Hematopoietic multipotent progenitor cell (in vitro differentiated cells): ENCODE data around the gene FLNC. TPM values are rescaled to one million over a fixed set of nuclear protein-coding genes. Genes with fewer than 3 reads are reported as not detected.
A peak's percentile ranks its signal among the peaks of the same experiment; 100 is the strongest.

Source experiments
- DNase-seq, 3 donors: peaks; one replicate each; pipeline ENCODE4 v3.0.0-alpha.2; 2011 to 2015; ENCODE audit warnings: low read depth in 2 of 3, low spot score in 2 of 3
- total RNA-seq: library from RNA; depleted of rRNA; stranded (reverse); fragments of >200 nt; gene quantifications from one replicate; pipeline ENCODE4 v1.2.3, GENCODE V29; 2012

FLNC gene
- total RNA-seq, 1 donor, result 0.27 TPM

DNA sequence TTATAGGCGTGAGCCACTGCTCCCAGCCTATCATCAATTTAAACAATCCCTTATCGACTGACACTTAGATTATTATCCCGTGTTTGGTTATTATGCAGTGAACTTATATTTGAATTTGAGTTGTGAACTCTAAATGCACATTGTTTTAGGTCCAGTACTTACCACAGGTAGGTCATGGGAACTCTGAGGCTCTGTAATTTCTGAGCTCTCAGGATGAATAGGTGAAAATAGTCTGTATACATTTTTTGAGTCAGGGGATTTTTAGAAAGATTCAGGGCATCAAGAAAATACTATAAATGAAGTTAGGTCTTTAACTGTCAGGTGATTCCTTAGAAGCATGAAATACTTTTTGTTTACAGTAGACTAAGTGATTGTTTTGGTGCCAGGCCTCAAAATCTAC is 29.6 kb upstream of the FLNC start:
- no peak for DNase-seq

DNA sequence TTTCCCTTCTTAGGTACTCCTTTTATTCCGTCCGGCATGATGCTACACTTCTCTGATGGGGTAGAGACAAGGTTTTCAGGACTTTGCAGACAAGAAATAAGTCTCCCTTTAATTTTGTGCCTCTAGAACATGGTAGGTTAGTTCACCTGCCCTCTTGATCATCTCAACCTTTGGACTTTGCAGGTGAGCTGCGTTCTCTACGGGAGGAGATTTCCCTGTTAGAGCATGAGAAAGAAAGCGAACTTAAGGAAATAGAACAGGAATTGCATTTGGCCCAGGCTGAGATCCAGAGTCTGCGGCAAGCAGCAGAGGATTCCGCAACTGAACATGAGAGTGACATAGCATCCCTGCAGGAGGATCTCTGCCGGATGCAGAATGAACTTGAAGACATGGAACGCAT is 29.2 kb upstream of the FLNC start:
- no peak for DNase-seq

DNA sequence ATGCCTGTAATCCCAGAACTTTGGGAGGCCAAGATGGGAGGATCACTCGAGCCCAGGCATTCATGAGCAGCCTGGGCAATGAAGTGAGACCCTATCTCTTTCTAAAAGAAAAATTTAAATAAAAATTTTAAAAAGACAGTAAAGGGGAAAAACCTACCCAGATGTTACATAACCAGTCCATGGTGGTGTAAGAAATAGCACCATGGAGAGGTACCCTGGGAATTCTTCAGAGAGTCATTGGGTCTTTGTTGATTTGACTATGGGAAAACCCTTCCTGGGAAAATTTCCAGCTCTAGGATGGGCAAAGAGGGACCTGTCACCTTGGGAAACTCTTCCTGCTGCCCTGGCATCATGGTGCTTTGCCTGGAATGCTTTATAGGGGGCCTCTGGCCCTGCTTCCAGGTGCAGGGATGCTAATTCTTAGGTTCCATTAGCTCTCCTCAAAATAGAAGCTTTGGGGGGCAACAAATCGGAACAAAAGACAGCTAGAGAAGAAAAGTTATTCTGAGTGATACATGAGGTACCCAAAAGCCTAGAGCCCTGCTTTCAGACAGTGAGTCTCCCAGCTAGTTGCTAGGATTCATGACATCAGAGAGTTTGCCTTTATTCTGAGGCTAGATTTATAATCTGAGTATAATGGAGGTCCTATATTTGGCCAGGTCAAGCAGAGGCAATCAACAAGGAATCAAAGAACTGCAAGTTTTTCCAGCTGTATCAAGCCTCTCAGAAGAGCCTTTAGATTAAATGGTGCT is 28.4 kb upstream of the FLNC start:
- no peak for DNase-seq

DNA sequence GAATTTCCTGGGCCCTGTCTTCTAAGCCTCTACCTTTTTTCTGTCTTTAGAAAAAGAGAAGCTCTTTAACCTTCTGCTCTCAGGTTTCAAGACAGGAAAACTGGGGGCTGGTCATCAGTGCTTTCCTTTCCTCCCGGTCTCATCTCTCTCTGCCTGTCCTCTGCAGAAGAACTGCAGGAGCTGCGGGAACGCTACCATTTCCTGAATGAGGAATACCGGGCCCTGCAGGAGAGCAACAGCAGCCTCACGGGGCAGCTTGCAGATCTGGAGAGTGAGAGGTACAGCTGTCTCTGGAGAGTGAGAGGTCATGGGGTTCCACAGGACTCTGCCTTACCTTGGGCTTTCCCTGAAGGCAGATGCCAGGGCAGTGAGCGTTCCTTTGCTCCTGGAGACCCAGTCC is 25.7 kb upstream of the FLNC start:
- DNase-seq, result no peak

DNA sequence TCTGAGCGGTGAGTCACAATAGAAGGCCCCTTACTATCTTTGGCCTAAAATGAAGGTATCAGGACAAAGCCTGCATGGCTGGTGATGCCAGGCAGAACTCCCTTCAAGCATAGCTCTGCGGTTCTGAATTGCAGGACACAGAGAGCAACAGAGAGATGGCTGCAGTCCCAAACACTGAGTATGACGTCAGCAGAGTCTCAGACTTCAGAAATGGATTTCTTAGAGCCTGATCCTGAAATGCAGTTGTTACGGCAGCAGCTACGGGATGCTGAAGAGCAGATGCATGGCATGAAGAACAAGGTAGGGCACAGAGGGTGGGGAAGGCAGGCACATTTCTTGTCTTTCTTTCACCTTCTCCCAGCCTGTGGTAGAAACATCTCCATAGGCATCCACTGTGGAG is 25.0 kb upstream of the FLNC start:
- no peak for DNase-seq

DNA sequence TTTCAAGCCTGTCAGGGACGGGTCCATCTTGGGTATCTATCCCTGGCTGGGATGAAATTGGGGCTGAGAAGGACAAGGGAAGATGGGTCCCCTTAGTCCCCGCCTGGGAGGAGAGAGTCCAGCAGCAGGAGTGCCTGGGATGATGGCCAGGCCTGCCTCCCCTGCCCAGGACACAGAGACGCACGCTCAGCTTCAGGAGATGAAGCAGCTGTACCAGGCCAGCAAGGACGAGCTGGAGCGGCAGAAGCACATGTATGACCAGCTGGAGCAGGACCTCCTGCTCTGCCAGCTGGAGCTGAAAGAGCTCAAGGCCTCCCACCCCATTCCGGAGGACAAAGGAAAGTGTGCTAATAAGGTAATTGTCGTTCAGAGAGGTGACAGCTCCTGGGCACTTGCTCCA is 23.0 kb upstream of the FLNC start:
- no peak for DNase-seq

DNA sequence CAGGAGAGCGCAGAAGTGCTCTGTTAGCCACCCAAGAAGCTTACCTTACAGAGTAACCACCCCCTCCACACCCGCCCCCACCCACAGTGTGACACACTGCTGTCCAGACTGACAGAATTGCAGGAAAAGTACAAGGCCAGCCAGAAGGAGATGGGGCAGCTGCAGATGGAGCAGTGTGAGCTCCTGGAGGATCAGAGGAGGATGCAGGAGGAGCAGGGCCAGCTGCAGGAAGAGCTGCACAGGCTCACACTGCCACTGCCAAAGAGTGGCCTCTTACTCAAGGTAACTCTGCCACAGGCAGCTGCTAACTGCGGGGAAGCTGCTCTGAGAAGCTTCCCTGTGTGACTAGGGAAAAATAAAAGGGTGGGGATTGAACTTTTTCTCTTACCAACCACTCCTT is 20.8 kb upstream of the FLNC start:
- no peak for DNase-seq

DNA sequence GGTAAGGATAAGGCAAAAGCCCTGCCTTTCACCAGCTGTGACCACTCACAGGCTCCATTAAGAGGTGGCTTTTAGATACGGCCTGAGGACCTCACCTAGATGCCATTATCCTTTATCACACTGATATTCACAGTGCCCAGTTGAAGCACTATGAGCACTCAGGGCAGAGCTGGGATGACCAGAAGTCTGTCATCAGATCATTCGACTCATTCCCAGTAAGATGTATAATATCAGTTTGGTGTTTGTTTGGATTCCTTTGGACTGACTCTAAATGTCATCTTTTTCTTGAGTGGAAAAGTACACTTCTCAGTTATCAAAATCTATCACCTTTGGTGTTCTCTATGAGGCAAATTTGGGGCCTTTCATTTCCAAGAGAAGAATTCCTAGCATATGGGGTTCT is 19.7 kb upstream of the FLNC start:
- no peak for DNase-seq

DNA sequence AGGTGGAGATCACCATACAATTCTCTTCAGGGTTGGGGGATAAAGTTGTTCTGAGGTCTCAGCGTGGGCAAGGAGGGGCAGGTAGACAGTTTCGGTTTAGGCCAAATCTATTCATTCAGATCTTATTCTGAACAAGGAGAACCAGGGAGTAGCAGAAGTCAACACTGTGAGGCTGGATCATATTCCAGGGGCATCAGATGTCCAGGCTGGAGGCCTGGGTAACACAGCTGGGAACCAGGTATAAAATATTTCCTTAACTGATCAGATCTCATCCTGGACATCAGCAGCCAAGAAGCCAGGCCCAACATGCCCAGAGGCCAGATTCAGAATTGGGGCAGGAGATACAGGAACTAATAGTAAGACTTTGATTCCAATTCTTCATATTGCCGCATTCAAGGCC is 19.2 kb upstream of the FLNC start:
- no peak for DNase-seq

DNA sequence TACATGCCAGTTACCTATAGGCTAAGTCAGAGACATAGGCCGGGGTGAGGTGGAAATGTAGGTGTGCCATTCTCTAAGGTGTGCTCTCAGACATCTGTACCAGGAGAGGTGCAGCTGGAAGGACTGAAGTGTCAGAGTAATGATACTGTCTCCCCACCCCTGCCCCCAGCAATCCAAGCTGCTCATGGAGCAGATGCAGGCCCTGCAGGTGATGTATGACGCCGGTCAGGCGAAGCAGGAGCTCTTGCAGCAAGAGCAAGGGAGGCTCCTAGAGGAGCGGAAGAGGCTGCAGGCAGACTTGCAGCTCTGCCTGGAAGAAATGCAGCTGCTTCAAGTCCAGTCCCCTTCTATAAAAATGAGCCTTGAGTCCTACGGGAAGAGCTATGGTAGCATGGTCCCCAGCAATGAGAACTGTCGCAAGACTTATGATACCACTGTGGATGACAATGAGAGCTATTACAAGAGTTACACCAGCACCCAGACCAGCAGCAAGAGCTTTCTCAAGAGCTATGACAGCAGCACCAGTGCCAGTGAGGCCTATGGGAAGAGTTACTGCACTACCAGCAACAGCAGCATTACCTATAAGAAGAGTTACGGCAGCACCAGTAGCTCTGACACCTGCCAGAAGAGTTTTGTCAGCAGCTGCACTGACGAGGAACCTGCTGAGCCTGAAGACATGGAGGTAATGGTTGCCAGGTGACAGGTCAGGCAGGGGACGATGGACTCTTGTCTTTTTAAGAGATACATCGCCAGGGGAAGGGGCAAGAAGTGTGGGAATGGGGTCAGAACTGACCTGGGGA is 18.4 kb upstream of the FLNC start:
- no peak for DNase-seq

DNA sequence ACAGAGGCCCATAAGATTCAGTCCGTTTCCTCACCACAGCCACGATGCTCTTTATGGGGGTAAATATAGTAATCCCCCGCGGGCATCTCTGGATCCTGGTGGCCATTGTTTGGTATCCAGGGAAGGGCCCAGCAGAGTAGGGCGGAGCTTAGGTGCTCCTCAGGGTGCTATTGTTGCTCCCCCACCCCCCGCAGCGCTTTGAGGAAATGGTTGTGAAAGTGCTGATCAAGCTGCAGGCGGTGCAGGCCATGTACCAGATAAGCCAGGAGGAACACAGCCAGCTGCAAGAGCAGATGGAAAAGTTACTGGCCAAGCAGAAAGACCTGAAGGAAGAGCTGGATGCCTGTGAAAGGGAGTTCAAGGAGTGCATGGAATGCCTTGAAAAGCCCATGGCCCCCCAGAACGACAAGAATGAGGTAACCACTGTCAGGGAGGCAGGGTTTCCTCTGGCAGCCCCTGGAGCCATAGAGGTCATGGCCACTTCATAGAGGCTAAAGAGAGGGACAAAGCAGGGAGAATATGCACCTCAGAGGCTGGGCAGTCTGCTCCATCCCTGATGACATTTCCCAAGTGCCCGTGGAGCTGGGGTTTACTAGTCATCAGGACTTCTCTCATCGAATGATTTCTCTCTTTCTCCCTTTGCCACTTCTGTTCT is 17.6 kb upstream of the FLNC start:
- DNase-seq, result peak in 1 of 3 donors; percentile 43

DNA sequence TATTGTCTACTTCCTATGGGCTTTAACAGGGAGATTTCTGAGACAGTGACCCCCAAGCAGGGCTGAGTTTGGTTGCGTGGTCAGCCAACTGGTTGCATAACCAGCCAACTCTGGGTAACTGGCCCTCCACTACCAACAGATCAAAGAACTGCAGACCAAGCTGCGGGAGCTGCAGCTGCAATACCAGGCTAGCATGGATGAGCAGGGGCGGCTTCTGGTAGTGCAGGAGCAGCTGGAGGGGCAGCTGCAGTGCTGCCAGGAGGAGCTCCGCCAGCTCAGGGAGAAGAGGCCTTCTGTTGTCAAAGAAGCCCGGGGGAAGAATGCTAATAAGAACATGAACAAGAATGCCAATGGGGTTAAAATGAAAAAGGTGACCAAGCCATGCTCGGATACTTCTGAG is 15.7 kb upstream of the FLNC start:
- no peak for DNase-seq

DNA sequence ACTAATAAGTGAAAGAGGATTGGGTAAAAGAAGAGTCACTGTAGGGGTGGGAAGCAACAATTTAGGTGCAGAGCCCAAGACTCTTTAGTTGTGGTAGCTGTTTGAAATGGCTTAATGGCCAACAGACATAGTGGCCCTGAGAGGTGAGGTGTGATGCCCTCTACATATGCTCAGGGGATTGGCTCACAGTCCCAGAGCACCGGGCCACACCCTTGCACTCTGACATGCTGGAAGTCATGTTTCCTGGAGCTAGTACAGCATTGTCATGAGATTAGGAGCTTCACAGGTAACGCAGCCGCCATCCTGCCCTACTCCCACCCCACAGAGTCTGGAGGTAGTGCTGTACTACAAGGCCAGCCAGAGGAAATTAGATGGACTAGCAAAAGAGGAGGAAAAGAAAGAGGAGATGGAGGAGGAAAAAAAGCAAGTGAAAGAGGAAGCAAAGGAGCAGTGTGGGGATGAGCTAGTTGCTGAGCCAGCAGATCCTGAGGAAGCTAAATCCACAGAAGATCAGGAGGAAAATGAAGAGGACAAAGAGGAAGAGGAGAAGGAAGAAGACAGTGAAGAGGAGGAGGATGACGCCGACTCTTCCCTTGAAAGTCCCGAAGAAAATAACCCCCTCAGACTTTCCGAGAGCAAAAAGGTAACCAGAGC is 14.8 kb upstream of the FLNC start:
- DNase-seq, result no peak

DNA sequence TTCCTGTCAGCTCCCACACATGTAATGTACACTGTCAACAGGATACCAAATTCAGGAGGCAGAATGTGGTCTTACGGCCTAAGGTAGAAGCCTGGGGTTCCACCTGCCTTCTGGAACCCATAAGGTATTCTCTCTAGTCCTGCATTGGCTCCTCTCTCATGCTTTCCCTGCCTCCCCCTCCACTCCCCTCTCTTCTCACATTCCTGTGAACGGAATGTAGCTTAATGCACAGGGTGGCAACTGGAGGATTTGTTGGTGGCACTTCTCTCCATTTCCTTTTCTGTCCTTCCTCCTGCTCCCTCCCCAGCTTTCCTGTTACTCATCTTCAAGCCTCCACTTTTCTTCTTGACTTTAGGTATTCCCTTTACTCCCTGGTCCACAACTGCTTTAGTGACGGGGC is 11.5 kb upstream of the FLNC start:
- no peak for DNase-seq

DNA sequence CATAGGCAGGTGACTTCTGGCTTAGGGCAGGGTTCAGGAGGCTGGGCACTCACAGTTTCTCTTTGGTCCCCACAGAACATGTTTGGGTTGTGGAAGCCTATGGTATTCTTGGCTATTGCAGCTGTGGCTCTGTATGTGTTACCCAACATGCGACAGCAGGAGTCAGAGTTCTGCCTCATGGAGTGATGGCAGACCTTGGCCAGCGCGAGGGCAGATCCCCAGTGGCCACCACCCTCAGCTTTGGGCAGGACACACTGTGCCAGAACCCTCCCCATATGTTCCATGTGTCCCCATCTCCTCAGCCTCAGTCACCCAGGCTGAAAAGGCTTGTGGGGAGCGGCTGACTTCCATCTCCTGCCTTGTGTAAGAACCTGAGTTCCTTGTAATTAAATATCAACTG is 8.5 kb upstream of the FLNC start:
- no peak for DNase-seq

DNA sequence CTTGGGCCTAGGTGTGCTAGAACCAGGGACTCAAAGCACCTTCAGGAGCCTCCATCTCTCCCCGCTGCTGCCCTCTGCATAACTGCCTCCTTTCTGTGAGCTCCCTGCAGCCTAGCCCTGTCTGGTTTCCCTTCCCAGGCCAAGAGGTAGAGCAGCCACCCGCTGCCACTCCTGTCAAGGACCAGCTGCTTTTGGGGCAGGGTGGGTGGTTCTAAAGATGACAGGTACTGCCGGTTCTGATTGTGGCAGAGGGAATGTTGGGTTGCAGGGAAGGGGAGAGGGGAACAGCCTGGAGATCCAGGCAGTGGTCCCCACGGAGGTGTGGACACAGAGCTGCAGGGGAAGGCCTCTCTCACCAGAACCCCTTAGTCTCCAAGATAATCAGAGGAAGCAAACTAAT is 3.7 kb upstream of the FLNC start:
- no peak for DNase-seq

DNA sequence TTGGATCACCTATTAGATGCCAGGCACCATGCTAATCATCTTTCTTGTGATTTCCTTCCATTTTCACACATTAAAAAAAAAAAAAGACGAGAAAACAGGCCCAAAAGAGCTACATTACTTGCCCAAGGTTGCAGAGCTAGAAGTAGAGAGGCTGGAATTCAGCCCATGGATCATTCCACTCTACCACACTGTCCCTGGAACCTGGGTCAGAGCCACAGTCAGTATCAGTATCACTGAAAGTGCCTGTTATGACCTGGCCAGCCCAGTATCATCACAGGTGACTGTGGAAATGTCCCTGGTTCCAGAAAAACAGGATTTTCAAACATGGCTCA is 3.3 kb upstream of the FLNC start:
- no peak for DNase-seq

DNA sequence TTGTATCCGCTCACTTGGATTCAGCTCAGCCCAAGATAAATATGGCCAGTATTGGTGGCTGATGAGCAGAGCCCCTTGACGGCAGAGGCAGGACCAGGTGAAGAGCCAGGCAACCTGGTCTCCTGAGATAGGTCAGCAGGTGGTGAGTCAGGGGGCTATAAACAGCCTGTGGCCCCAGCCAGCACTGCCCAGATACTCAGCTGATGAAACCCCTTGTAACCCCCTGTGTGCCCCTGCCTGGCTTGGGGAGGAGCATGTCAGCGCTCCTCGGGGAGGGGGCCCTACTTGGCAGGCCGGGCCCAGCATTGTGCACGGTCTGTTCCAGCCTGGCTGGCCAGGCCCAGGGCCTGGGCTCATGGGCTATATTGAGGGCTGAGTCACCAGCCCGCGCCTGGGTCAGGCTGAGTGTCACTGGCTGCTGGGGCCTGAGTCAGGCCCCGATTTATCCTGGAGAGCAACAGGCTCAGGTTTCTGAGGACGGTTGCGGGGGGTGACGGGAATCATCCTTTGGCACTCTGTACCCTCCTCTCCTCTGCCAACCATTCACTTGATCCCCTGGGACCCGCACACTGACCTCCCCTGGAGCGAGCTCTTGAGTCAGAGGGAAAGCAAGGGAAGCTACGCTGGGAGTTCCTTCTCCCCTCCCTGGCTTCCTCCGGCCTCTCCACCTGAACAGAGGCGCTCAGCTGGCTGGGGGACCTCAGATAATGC is 2.8 kb upstream of the FLNC start:
- DNase-seq, result no peak

DNA sequence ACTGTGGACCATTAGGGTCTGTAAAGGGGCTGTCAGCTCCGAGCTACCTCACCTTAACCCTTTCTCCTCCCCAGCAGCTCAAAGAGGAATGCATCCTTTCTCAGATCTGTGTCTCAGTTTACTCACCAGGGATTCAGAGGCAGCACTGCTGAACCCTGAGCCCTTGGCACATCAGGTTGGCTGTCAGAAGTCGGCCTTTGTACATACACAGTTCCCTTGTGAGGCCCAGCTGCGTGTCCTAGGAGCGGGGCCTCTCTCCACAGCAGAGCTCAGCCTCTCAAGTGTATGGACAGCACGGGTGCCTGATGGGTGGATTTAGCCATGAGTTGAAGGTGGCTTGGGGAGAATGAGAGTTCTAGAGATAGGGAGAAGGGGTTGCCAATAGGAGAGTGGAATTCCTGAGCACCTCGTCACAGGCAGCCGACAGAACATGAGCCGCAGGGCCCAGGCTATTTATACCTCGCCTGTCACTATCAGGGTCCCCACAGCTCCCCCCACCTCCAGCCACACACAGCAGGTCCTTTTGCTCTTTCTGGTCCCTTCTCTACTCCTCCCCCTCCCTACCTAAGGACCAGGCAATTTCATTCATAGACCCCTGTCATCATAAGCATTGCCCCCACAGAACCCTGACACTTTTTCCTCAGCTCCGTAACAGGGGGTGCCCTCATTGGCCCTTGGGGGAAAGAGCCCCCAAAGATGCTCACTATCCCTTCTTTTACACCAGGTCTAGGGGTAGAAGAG is 2.1 kb upstream of the FLNC start:
- DNase-seq, result no peak
